D341Med (cell line): Measurements from ENCODE around the gene GFY.

Source experiments
- DNase-seq: peaks from one replicate; pipeline ENCODE4 v3.0.0; 2012; ENCODE audit warnings: low spot score

Gene GFY

DNA sequence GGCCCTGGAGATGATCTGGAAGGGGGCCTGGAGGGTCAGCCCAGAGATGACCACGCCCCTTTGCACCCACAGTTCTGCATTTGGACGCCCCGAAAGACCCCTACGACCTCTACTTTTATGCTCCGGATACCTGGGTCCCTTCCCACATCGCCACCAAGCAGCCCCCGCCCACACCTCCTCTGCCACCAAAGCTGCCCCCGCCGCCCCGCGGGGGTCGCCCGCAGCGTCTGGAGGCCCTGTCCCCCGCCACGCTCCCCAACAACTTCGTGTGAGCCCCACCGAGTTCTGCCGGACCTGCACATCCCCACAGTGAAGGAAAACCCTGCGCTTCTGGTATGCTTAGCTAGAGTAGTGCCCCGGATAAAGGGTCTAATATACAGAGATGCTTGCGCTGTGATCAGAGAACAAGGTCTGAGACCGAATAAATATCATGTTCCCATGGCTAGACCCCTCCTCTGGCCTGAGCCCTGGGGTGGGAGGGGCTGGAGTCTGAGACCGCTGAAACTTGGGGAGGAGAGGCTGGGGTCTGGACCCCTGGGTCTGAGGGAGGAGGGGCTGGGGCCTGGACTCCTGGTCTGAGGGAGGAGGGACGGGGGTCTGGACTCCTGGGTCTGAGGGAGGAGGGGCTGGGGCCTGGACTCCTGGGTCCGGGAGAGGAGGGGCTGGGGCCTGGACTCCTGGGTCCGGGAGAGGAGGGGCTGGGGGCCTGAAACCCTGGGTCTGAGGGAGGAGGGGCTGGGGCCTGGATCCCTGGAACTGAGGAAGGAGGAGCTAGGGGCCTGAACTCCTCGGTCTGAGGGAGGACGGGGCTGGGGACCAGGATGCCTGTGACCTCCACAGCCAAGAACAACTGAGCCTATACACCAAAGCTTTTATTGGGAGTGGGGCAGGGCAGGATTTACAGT lies 3.6 kb downstream of the GFY start:
- no peak for DNase-seq

DNA sequence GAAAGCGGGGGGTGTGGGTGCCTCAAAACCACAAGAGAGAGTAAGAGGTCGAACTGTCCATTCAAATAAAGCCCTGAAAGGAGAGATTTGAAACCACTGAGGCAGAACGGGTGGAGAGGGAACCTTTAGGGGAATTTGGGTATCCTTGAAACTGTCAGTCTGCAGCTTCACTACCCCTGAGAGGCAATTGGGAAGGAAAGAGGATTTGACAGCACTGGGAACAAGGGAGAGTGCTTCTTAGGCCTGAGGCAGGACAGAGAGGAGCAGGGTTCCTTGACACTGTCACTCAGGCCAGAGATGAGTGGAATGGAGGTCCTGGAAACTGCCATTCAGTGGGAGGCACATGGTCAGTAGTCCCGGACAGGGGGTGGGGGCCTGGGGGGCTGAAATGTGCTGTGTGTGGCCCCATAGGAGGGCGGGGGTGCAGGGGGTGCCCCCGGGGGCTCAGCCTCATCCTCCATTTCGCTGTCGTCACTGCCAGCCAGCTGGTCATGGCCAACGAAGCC lies 5.0 kb downstream of the GFY start:
- no peak for DNase-seq

DNA sequence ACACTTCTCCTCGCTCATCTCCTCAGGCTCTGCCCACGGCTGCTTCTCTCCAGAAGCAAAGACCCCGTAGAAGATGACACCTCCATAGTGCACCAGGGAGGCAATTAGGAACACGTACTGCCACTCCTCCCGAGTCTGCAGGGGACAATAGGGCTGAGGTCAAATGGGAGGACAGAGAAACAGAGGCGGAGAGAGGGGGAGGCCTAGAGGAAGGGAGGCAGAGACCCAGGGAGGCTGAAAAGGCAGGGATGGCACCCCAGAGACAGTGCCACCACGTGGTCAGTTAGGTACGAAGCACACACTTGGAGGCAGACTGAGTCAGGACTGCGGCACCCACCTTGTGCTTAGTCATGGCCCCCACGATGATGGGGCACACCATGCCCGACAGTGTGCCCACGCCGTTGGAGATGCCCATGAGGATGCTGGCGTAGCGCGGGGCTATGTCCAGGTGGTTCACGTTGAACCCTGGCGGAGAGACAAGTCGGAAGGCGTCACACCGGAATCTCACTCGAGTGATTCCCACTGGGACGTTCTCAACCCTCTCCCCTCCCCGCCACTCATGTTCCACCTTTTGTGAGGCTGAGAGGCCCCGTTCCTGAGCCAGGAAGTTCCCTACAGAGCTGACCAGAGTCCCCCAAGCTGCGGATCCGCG lies 5.6 kb downstream of the GFY start:
- no peak for DNase-seq

DNA sequence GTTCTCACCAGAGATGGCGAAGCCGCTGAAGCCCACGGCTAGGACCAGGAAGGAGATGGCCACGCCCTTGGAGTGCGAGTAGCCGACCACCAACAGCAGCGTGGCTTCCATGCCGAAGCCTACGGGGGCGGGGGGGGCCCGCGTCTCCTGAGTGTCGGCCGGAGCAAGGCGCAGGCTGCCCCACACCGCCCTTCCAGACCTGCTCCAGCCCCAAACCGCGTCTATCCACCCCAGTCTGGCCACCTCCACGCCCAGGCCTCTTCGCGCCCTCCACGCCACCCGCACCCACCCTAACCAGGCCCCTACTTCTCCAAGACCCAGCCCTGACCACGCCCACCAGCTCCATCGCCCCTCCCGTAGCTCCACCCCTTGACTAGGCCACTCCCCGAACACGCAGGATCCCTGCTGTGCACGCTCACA lies 6.2 kb downstream of the GFY start:
- DNase-seq = no peak

DNA sequence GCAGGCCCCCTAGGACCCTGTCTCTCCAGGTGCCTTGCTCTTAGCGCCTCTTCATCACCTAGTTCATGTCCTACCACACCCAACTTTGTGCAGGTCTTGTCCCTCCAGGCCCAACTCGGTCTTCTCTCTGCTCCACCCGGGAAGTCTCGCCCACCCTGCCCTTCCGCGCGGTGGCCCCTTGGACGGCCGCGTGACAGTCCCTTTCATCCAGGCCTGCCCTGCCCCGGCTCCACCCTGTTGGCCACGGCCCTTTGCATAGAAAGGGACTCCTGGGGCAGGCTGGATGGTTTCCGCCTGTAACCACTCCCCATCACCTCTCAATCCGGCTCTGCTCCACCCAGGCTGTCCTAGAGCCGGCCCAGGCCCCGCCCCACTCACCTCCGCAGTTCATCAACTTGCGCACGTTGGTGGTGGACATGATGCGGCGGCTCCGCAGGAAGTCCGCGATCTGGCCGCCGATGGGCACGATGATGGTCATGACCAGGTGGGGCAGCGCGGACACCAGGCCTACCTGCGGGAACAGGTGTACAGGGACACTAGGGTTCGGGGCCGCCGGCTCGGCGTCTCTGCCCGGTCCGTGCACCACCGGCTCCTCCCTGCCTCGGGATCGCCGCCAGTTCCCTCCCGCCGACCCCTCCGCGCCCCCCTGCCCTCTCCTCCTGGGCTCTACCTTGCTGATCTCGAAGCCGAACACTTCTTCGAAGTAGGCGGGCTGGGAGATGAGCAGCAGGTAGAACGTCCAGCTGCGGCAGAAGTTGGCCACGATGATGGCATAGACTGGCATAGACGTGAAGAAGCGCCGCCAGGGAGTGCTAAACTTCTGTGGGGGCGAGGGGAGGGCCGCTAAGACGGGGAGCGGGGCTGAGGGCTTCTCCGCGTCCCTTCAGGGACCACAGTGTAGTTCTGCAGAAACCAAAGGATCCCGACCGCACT lies 7.2 kb downstream of the GFY start:
- DNase-seq = no peak

DNA sequence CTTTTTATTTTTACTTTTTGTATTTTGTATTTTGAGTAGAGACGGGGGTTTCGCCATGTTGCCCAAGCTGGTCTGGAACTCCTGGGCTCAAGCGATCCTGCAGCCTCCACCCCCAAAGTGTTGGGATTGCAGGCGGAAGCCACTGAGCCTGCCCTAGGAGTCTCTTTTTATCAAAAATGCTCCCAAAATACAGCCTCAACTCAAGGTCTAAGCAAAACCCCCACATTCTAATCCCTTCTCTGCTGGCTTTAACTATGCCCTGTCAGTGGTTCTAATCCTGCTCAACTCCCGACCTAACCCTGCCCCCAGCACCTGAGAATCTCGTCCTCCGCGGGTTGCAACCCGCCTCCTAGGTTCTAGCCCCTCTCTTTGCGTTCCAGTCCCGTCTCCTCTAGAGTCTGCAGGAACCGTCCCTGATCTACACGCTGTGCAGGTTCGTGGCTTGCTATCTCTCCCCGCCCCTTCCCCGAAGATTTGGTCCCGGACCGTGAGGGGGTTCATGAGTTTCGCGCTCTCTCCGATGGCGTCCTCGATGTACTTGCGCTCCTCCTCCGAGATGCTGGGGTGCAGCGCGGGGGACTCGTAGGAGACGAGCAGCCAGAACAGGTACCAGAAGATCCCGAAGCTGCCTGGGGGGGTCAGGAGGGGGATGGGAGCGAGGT lies 8.2 kb downstream of the GFY start:
- no peak for DNase-seq

DNA sequence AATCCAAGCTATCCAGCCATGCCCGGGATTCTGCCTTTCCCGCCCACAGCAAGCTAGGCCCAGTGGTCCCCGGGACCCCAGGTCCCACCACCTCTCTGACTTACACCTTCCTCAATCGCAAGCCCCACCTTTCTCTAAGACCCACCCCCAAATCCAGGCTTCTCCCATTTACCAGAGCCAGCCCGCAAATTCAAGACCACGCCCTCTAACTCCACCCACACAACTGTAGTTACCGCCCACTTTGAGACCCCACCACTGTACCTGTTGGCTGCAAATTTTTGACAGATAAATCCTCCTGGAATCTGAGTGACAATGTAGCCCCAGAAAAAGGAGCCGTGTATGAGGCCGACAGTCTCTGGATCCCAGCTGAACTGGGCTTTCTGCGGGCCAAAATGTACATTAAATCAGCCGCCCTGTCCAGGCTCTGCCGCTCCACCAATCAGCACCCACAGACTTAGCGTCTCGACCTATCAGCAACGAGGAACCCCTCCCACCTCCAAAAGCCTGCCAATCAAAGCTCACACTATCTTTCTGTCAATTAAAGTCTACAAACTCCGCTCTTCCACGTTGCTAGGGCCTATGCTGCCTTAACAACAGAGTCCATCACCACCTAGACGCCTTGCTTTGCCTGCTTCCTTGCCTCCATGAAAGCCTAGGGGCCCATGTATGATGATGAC lies 9.9 kb downstream of the GFY start:
- DNase-seq = no peak

DNA sequence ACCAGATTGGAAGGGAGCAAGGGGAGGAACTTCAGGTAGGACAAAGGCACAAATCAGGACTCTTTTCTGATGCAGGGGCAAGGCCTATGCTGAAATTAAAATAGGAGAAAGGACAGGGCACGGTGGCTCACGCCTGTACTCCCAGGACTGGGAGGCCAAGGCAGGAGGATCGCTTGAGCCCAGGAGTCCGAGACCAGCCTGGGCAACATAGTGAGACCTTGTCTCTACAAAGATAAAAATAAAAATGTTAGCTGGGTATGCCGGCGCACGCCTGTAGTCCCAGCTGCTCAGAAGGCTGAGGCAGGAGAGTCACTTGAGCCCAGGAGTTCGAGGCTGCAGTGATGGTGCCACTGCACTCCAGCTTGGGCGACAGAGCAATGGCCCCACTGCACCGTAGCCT lies 10.5 kb downstream of the GFY start:
- DNase-seq = no peak

DNA sequence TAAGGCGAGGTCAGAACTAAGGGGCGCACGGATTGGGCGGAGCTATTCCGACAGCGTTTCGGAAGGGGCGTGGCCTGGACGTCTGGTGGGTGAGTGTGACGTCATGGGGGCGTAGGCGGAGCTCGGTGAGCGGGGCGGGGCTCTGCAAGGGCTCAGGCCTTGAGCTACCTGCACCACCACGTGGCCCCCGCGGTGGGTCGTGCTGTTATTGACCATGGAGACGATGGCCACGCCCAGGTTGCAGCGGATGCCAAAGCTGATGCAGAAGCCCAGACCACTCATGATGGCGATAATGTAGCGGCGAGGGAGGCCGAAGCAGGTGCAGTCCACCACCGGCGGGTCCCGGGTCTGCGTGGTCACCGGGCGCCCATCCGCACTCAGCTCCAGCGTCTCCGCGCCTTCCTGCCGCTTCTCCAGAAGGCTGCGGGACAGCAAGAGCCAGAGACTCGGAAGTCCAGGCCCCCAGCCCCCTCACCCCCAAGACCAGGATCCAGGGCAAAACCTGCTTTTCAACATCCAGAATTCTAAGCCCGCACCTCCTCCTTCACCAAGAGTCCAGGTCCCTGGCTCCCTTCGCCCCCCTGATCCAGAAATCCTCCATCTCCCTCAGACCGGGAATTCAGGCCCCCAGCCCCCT lies 11.3 kb downstream of the GFY start:
- no peak for DNase-seq

DNA sequence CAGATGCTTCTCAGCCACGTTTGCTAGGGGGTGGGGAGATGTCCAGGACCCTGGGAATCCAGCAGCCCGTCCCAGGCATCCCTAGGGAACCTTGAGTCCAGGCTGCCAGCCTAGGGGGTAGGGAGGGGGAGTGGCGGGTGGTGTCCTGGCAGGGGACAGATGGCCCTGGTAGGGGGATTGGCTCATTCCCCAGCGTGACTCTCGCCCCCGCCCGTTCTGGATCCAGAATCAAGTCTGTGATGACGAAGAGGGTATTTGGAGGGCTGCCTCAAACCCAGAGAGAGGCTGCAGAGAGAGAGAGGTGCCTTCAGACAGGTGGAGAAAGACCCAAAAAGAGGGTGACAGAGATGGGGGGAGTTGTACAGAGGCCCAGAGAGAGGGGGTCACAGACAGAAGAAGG lies 12.0 kb downstream of the GFY start:
- peak; percentile 82 for DNase-seq

DNA sequence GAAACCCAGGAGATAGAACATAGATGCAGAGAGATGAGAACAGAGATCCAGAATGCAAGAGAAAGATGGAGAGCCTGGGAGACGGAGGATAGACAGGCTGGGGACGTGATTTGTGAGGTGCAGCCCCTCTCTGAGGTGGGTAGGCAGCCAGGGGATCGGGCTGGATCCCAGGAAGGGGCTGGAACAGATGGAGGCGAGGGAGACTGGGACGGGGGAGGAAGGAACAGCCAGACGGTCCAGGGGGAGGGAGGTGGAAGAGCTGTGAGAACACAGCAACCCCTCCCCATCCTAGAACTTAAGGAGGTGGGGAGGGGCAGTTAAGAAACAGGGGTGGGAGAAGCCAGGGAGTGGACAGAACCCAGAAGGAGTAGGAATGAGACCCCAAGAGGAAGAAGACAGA lies 13.1 kb downstream of the GFY start:
- DNase-seq = no peak

DNA sequence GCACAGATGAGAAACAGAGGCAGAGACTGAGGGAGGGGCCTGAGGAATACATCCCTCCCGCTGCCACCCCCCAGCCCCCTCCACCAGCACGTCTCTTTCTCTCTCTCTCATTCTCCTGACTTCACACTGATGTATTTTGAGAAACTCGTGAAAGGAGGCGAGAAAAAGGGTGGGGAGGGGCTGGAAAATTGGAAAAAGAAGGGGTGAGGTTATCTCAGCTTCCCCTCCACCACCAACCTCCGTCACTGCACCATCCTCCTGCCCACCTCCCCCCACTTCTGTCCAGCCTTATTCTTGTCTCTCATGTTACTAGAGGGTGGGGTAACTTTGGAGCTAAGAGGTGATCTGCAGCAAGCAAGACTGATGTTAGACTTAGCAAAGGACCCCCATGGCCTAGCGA lies 14.6 kb downstream of the GFY start:
- DNase-seq = no peak

DNA sequence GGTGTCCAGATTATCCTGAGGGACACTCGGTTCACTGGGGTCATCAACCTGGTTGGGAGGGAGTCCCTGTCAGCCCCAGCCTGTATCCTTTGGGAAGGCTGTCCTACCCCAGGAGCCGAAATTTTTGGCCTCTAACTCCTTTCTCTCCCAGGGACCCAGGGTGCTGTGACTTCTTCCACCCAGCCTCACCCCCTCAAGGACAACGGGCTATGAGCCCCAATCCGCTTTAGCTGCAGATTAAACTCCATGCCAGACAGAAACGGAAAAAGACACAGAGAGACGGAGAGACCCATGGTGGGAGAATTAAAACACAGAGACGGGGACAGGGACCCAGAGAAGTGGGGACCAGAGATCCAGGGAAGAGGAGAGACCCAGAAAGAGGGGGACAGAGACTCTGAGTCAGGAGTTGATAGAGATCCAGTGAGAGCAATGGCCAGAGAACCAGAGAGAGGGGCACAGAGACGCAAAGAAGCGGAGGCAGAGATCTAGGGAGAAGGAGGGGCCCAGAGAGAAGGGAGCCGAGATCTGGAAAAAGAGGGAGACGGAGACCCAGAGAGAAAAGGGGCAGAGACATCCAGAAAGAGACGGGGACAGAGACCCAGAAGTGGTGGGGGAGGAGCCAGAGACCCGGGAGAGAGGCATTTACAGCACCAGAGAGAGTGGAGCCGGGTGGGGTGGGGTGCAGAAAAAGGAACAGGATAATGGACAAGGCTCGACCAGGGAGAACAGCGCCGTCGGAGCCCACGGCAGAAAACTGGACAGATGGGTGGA lies 15.4 kb downstream of the GFY start:
- DNase-seq = no peak

DNA sequence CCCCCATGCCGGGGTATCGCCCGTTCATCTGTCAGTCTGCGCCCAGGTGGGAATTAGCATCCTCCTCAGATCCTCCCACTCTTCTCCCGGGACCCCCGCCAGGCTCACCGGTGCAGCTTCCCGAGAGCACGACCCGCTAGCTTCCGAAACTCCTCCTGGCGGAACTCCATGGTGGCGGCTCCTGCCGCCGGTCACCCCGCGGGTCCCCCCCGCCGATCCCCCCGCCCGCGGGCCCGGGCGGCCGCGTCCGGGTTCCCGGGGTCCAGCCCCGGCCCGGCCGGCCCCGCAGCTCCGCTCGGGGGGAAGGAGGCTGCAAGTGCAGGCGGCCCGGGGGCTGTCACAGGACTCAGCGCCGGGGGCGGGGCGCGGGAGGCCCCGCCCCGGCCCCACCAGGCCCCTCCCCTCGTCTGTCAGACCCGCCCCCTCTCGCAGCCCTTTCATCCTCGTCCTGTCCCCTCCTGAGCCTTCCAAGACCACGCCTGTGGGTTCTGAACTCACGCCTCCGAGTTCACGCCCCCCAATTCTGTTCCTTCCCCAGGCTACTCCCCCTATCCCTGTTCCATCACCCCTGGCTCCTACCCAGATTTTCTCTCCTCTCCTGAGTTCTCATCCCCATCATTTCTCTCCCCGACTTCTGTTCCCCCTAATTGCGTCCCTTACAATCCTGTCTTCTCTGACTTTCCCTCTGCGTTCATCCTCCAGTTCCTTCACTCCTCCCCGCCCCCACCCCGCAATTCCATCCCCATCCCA lies 16.2 kb downstream of the GFY start, which contains the start of gene SLC17A7:
SLC17A7 (minus strand) TSS at position 318 of the 750 bp plus-strand sequence; CDS start at position 170, 148 bp downstream.
- peak; percentile 90 for DNase-seq

DNA sequence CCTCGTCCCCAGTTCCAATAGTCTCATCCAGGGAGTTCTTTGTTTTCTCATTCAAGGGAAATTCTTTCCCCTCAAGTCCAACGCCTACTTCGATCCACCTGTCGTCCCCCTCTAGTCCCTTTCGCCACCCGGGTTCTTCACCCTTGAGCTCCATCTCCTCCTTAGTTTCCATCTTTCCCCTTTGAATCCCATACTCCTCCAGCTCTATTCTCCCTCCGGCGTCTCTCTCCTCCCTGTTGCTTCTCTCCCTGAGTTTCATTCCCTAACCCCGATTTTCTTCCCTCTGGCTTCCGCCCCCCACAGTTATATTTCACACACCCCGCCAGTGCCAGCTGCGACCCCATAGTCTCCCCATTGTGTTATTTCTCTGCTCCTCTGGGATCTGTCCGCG lies 16.8 kb downstream of the GFY start:
- no peak for DNase-seq

DNA sequence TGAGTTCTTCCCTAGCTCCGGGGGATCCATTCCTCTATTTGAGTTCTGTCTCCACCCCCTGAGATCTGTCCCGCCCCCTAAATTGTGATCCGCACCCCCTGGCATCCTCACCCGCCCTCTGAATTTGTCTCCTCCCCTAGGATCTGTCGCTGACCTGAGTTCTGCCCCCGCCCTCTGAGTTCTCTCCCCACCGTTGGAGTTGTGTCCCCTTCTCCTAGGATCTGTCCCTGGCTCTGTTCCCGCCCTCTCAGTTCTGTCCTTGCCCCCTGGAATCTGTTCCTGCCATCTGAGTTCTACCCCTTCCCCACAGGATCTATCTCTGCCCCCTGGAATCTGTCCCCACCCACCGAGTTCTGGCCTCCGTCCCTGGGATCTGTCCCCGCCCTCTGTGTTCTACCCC lies 17.2 kb downstream of the GFY start:
- no peak for DNase-seq

DNA sequence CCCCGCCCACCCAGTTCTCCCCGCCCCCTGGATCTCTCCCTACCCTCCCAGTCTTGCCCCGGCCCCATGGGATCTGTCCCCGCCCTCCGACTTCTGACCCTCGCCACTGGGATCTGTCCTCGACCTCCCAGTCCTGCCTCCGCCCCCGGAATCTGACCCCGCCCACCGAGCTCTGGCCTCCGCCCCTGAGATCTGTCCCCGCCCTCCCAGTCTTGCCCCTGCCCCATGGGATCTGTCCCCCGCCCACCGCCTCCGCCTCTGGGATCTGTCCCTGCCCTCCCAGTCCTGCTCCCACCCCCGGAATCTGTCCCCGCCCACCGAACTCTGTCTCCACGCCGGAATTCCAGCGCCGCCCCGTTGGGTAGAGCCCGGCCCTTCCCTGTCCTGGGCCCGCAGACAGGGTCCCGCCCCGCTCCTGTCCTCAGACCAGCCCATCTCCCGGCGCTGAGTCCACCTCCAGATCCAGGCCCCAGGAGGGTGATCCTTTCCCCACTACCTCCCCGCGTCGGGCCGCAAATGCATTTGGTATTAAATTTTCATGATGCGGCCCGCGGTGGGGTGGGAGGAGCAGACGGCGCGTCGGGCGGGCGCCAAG lies 17.7 kb downstream of the GFY start:
- DNase-seq = peak; percentile 90

DNA sequence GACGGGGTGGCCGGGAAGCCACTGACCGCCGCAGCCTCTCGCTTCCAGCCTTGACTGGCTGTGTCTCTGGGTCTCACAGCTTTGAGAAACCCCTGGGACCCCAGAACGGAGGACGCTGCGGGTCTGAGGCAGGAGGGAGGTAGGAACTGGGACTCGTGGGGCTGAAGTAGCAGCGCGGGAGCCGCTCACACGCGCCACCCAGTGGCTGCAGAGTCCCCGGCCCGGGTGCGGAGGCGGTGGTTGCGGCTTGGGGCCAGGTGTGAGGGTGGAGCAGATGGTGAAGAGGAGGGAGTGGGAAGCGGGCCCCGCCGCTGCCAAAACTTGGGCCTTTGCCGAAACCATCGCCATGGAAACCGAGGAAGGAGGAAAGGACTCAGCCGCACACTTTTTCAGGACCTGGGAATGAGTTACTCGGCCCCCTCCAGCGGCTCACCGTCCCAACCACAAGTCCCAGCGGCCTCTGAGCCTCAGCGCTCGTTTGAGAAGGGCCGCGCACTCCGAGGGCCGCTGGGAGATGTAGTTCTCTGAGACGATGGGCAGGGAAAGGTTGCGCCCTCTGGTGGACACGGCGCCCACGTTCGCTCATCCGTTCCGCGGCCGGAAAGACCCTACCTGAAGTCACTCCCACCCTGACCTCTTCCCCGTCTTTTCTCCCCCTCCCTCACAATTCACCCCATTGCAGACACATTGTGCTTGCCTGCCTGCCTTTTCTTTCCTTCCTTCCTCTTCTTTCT lies 18.3 kb downstream of the GFY start:
- DNase-seq = peak; percentile 87
